ENCODE results near the gene VPS13C. TPM values are rescaled to one million over a fixed set of nuclear protein-coding genes. Genes with fewer than 3 reads are reported as not detected.
"Not testable (repeated sequence)": the region's sequence is repeated elsewhere in the genome, so short reads cannot be mapped to it uniquely, and the experiment has no call there.

The VPS13C gene
- total and polyA plus RNA-seq, 5 donors from 2014 or later: 11.2 to 150 (median 14.3) TPM

DNA sequence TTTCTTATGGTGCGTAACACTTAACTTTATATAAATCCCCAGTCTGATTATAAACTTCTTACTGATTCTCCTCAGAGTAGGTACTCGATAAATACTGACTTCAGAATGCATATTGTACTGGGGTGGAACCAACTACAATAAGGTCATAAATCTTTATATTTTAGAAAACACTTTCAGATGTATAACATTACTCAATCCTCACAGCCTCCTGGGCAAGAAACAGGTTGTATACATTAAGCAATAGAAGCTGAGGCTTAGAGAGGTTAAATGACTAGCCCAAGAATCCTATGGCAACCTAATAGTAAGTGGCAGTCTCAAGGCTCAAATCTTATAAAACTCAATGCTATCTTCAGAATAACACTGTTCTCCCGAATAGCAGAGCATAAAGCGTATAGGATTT lies 9.1 kb downstream of the VPS13C start:
- H3K36me3 Mint-ChIP-seq: peaks cover 8% of the 10 kb centered on the region
- no peaks in the 10 kb centered on the region for H3K27me3 ChIP-seq (ENCODE audit: control insufficient read depth, insufficient read depth, low read length)
- DNase-seq: no peak
- H3K36me3 ChIP-seq (ENCODE audit: control insufficient read depth, insufficient read depth, low read length): no peaks in the 10 kb centered on the region
- H3K4me3 ChIP-seq (ENCODE audit: low read depth, low read length): no peak overlapping the region
- H3K9me3 ChIP-seq (ENCODE audit: control insufficient read depth in 2 of 2, low read length in 2 of 2): no peaks in the 10 kb centered on the region
- ATAC-seq (ENCODE audit: low read depth in 2 of 2): no peak
- peak overlapping the region in 1 of 3 donors; percentile 91 for H3K27ac Mint-ChIP-seq
- peaks cover 0 to 2% (median 0%) of the 10 kb centered on the region in 7 donors for H3K9me3 Mint-ChIP-seq
- H3K27me3 Mint-ChIP-seq: no peaks in the 10 kb centered on the region
- H3K4me1 Mint-ChIP-seq: peaks cover 39 to 69% (median 57%) of the 10 kb centered on the region in 4 donors
- no peak overlapping the region for H3K27ac ChIP-seq (ENCODE audit: insufficient read depth, low read length, poor library complexity, severe bottlenecking)
- H3K4me1 ChIP-seq (ENCODE audit: control insufficient read depth, insufficient read depth, low read length, poor library complexity, severe bottlenecking): peaks cover 34% of the 10 kb centered on the region
- H3K4me3 Mint-ChIP-seq: peak overlapping the region in 1 of 4 donors; percentile 5

DNA sequence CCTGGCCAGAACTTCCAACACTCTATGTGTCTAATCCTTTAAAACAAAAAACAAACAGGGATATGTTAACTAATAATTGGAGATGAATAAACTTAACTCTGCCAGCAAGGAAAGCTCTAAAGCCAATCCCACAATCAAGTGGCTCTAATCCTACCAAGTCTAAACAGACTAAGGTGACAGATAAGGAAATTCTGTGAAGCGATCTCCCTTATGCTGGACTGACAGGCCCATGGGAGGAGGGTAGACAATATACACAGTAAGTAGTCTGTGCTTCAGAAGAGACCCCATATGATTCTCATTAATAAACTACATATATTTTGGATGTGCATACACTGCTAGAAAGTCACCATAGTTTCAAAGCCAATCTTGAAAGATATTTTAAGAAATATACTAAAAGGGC lies 10.1 kb downstream of the VPS13C start:
- Mint-ChIP-seq H3K9me3 (peaks cover 0 to 2% (median 0%) of the 10 kb centered on the region in 7 donors), H3K27ac (no peak overlapping the region), H3K4me3 (no peak overlapping the region), H3K27me3 (no peaks in the 10 kb centered on the region), H3K36me3 (peaks cover 8% of the 10 kb centered on the region), H3K4me1 (peaks cover 42 to 70% (median 60%) of the 10 kb centered on the region in 4 donors)
- no peaks in the 10 kb centered on the region for H3K9me3 ChIP-seq (ENCODE audit: control insufficient read depth in 2 of 2, low read length in 2 of 2)
- H3K4me3 ChIP-seq (ENCODE audit: low read depth, low read length): no peak overlapping the region
- H3K36me3 ChIP-seq (ENCODE audit: control insufficient read depth, insufficient read depth, low read length): no peaks in the 10 kb centered on the region
- no peak overlapping the region for H3K27ac ChIP-seq (ENCODE audit: insufficient read depth, low read length, poor library complexity, severe bottlenecking)
- H3K27me3 ChIP-seq (ENCODE audit: control insufficient read depth, insufficient read depth, low read length): no peaks in the 10 kb centered on the region
- no peak for ATAC-seq (ENCODE audit: low read depth in 2 of 2)
- no peak for DNase-seq
- peaks cover 43% of the 10 kb centered on the region for H3K4me1 ChIP-seq (ENCODE audit: control insufficient read depth, insufficient read depth, low read length, poor library complexity, severe bottlenecking)

DNA sequence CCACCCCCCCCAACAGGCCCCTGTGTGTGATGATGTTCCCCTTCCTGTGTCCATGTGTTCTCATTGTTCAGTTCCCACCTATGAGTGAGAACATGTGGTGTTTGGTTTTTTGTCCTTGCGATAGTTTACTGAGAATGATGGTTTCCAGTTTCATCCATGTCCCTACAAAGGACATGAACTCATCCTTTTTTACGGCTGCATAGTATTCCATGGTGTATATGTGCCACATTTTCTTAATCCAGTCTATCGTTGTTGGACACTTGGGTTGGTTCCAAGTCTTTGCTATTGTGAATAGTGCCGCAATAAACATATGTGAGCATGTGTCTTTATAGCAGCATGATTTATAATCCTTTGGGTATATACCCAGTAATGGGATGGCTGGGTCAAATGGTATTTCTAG lies 12.0 kb downstream of the VPS13C start:
- not testable (repeated sequence) for H3K27me3 Mint-ChIP-seq, H3K36me3 Mint-ChIP-seq, H3K4me3 Mint-ChIP-seq

DNA sequence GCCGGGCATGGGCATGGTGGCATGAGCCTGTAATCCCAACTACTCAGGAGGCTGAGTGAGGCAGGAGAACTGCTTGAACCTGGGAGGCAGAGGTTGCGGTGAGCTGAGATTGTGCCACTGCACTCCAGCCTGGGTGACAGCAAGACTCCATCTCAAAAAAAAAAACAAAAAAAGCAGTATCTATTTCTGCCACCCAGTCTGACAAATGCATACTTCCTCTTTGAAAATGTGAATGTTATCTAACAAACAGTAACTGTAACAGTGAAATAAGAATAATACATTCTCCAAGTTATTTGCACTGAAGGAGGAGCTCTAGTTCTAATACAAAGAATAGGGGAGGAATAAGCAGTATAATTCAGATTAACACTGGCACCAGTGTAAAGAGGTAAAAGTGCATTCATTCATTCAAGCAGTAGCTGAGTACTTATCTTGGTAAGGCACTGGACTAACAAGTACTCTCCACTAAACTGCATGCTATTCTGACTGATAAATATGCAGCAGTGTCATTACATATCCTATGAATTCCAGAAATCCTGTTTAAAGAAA lies 12.9 kb downstream of the VPS13C start:
- H3K27me3 ChIP-seq (ENCODE audit: control insufficient read depth, insufficient read depth, low read length): no peaks in the 10 kb centered on the region
- Mint-ChIP-seq H3K27me3 (no peaks in the 10 kb centered on the region), H3K4me1 (peaks cover 46 to 60% (median 50%) of the 10 kb centered on the region in 4 donors), H3K36me3 (peaks cover 8% of the 10 kb centered on the region), H3K9me3 (peaks cover 0 to 2% (median 0%) of the 10 kb centered on the region in 7 donors), H3K4me3 (peak overlapping the region in 2 of 4 donors; percentile 34 to 50), H3K27ac (peak overlapping the region in 1 of 3 donors; percentile 3)
- no peak overlapping the region for H3K27ac ChIP-seq (ENCODE audit: insufficient read depth, low read length, poor library complexity, severe bottlenecking)
- no peaks in the 10 kb centered on the region for H3K36me3 ChIP-seq (ENCODE audit: control insufficient read depth, insufficient read depth, low read length)
- DNase-seq (no peak), ATAC-seq (ENCODE audit: low read depth in 2 of 2) (no peak)
- H3K9me3 ChIP-seq (ENCODE audit: control insufficient read depth in 2 of 2, low read length in 2 of 2): no peaks in the 10 kb centered on the region
- H3K4me3 ChIP-seq (ENCODE audit: low read depth, low read length): no peak overlapping the region
- peaks cover 32% of the 10 kb centered on the region for H3K4me1 ChIP-seq (ENCODE audit: control insufficient read depth, insufficient read depth, low read length, poor library complexity, severe bottlenecking)

More for the DNA sequence above, 12.0 kb downstream of the VPS13C start:
- H3K4me1 Mint-ChIP-seq: peaks cover 47 to 65% (median 56%) of the 10 kb centered on the region in 4 donors
- H3K27me3 ChIP-seq (ENCODE audit: control insufficient read depth, insufficient read depth, low read length); H3K9me3 Mint-ChIP-seq; H3K27ac ChIP-seq (ENCODE audit: insufficient read depth, low read length, poor library complexity, severe bottlenecking); H3K27ac Mint-ChIP-seq; H3K9me3 ChIP-seq (ENCODE audit: control insufficient read depth in 2 of 2, low read length in 2 of 2); ATAC-seq (ENCODE audit: low read depth in 2 of 2); DNase-seq; H3K36me3 ChIP-seq (ENCODE audit: control insufficient read depth, insufficient read depth, low read length); H3K4me3 ChIP-seq (ENCODE audit: low read depth, low read length): not testable (repeated sequence)
- H3K4me1 ChIP-seq (ENCODE audit: control insufficient read depth, insufficient read depth, low read length, poor library complexity, severe bottlenecking): peaks cover 41% of the 10 kb centered on the region

DNA sequence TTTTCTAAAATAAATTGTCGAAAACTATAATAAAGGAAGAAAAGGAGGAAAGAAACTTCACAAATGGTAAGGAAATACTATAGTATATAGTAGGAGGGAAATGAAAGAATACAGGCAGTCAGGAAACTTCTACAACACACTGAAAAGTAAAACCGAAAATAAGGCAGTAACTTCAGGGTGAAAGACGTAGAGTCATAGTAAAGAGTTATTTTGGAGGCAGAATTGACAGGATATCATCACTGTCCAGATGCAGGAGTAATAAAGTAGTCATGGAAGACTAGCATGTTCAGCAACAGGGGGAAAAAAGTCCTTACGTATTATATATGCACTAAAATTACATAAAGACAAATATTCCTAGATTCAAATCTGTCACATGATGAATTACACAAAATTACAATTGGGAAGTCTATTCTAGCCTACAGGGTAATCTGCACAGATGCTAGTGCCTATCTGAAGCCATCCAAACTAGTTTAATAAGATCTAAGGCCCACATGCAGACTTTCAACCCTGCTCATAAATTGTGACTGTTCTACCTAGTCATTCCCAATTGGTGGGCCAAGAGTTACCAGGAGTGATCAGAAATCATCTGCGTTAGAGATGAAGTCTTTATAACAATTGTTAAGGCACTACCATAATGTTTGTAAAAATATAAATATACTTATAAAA lies 14.0 kb downstream of the VPS13C start:
- peak overlapping the region; percentile 71 for H3K4me3 ChIP-seq (ENCODE audit: low read depth, low read length)
- no peaks in the 10 kb centered on the region for H3K27me3 ChIP-seq (ENCODE audit: control insufficient read depth, insufficient read depth, low read length)
- ATAC-seq (ENCODE audit: low read depth in 2 of 2) (peak; percentile 57 to 77), DNase-seq (peak in 1 of 3 donors; percentile 42)
- Mint-ChIP-seq H3K27ac (peak overlapping the region in 2 of 3 donors; percentile 72 to 94), H3K4me1 (peaks cover 37 to 51% (median 42%) of the 10 kb centered on the region in 4 donors), H3K9me3 (peaks cover 0 to 2% (median 0%) of the 10 kb centered on the region in 7 donors), H3K4me3 (peak overlapping the region in 3 of 4 donors; percentile 12 to 51 (median 28)), H3K27me3 (no peaks in the 10 kb centered on the region), H3K36me3 (peaks cover 9% of the 10 kb centered on the region)
- peaks cover 2% of the 10 kb centered on the region for H3K36me3 ChIP-seq (ENCODE audit: control insufficient read depth, insufficient read depth, low read length)
- no peaks in the 10 kb centered on the region for H3K9me3 ChIP-seq (ENCODE audit: control insufficient read depth in 2 of 2, low read length in 2 of 2)
- peaks cover 32% of the 10 kb centered on the region for H3K4me1 ChIP-seq (ENCODE audit: control insufficient read depth, insufficient read depth, low read length, poor library complexity, severe bottlenecking)
- peak overlapping the region; percentile 71 for H3K27ac ChIP-seq (ENCODE audit: insufficient read depth, low read length, poor library complexity, severe bottlenecking)

DNA sequence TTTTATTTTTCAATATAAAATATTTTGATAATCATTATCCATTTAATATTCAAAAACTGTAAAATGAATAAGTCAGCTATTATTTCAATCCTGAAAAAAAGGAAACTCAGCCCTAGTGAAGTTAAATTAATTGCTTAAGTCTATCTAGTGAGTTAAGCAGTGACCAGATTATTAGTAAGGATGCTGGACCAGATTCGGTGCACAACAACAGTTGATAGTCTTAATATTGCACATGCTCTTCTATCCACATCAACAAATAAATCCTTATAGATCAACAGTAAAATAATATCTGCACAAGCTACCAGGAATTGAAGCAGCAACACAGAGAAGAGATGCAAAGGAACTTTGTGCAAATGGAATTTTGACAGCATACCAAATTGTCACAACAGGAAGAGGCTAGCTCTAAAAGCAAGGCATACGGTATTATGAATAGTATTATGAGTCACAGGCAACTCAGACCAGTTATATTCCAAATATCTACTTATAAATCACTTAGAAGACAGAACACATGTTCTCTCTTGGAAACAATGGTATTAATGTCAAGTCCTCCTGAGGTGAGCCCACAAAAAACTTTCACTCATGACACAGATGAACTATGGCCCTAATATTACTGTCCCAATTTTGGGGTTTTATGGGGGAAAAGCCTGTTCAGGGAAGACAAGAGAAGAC lies 24.9 kb downstream of the VPS13C start:
- no peaks in the 10 kb centered on the region for H3K27me3 Mint-ChIP-seq

DNA sequence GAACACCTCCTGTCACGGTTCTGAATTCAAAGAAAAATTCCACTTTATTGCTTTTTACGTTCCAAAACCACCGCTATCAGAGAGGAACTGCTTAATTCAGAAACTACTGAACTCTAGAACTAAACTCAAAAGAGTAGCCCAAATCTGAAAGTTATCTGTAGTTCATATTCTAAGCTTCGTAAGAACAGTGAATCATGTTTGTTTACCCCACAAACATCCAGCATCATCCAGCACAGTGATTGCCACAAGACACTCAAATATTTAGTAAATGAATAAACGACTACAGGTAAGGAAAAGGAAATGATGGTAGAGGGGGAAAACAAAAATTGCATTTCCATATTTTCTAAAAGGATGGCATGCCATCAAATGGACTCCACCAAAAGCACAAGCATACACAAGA lies 32.3 kb downstream of the VPS13C start:
- no peak overlapping the region for H3K4me3 Mint-ChIP-seq
- H3K4me1 Mint-ChIP-seq: peaks cover 25 to 39% (median 32%) of the 10 kb centered on the region in 4 donors
- peaks cover 37% of the 10 kb centered on the region for H3K36me3 Mint-ChIP-seq
- no peaks in the 10 kb centered on the region for H3K9me3 Mint-ChIP-seq
- DNase-seq (peak in 1 of 3 donors; percentile 10), ATAC-seq (ENCODE audit: low read depth in 2 of 2) (peak in 1 of 2 donors; percentile 25)
- H3K27ac Mint-ChIP-seq: peak overlapping the region in 1 of 3 donors; percentile 79
- peaks cover 4% of the 10 kb centered on the region for H3K4me1 ChIP-seq (ENCODE audit: control insufficient read depth, insufficient read depth, low read length, poor library complexity, severe bottlenecking)
- H3K27me3 Mint-ChIP-seq: no peaks in the 10 kb centered on the region
- no peaks in the 10 kb centered on the region for H3K9me3 ChIP-seq (ENCODE audit: control insufficient read depth in 2 of 2, low read length in 2 of 2)
- H3K4me3 ChIP-seq (ENCODE audit: low read depth, low read length): no peak overlapping the region
- no peak overlapping the region for H3K27ac ChIP-seq (ENCODE audit: insufficient read depth, low read length, poor library complexity, severe bottlenecking)
- peaks cover 32% of the 10 kb centered on the region for H3K36me3 ChIP-seq (ENCODE audit: control insufficient read depth, insufficient read depth, low read length)
- no peaks in the 10 kb centered on the region for H3K27me3 ChIP-seq (ENCODE audit: control insufficient read depth, insufficient read depth, low read length)

More for the DNA sequence above, 24.9 kb downstream of the VPS13C start:
- Histone ChIP-seq H3K27me3 (ENCODE audit: control insufficient read depth, insufficient read depth, low read length) (no peaks in the 10 kb centered on the region), H3K9me3 (ENCODE audit: control insufficient read depth in 2 of 2, low read length in 2 of 2) (no peaks in the 10 kb centered on the region), H3K4me1 (ENCODE audit: control insufficient read depth, insufficient read depth, low read length, poor library complexity, severe bottlenecking) (peaks cover 15% of the 10 kb centered on the region), H3K27ac (ENCODE audit: insufficient read depth, low read length, poor library complexity, severe bottlenecking) (no peak overlapping the region), H3K4me3 (ENCODE audit: low read depth, low read length) (no peak overlapping the region), H3K36me3 (ENCODE audit: control insufficient read depth, insufficient read depth, low read length) (peaks cover 36% of the 10 kb centered on the region)
- Mint-ChIP-seq H3K9me3 (peaks cover 0 to 6% (median 0%) of the 10 kb centered on the region in 7 donors), H3K4me3 (peak overlapping the region in 2 of 4 donors; percentile 1 to 49), H3K4me1 (peaks cover 22 to 44% (median 39%) of the 10 kb centered on the region in 4 donors), H3K27ac (peak overlapping the region in 2 of 3 donors; percentile 9 to 57), H3K36me3 (peaks cover 34% of the 10 kb centered on the region)
- DNase-seq (peak in 1 of 3 donors; percentile 23), ATAC-seq (ENCODE audit: low read depth in 2 of 2) (peak in 1 of 2 donors; percentile 42)

All from CD4-positive, CD25-positive, alpha-beta regulatory T cell (primary cell).